Peyer's patch (tissue), 4 donors: Measurements from ENCODE around the gene HNRNPM.

Experiments used
- POLR2A ChIP-seq, 2 donors: fragments of 450-650 bp; IDR thresholded peaks; one replicate each; pipeline ENCODE4 v1.5.1; 2017; ENCODE audit warnings: antibody characterized with exemption in 2 of 2, mild to moderate bottlenecking in 2 of 2, moderate library complexity in 2 of 2
- TF ChIP-seq, protein P1 (sequence below), 6 experiments: fragments of 450-650 bp in 4 of 6; fragments of 200-600 bp in 2 of 6; sonication (generic) in 1 of 6; IDR thresholded peaks; one replicate each; pipeline ENCODE4 v1.5.1; 2017 to 2019; ENCODE audit warnings: antibody characterized with exemption in 6 of 6, mild to moderate bottlenecking in 3 of 6, moderate library complexity in 1 of 6

DNA sequence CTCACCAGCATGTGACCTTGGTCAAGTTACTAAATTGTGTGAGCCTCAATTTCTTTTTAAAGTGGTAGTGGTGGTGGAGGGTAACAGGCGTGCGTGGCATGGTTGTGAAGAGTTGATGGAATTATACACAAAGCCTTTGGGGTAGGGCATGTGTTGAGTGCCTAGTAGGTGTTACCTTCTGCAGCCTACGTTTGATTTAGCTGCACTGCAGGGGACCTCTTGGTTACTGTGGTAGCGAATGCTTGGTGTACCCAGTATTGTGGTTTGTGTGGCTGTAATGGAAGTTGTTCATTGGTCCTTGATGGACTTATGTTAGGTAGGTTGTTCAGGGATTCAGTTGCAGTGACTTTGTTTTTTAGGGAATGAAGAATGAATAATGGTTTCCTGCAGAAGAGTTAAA, 33.1 kb downstream of the HNRNPM start:
- TF ChIP-seq, protein P1, sequence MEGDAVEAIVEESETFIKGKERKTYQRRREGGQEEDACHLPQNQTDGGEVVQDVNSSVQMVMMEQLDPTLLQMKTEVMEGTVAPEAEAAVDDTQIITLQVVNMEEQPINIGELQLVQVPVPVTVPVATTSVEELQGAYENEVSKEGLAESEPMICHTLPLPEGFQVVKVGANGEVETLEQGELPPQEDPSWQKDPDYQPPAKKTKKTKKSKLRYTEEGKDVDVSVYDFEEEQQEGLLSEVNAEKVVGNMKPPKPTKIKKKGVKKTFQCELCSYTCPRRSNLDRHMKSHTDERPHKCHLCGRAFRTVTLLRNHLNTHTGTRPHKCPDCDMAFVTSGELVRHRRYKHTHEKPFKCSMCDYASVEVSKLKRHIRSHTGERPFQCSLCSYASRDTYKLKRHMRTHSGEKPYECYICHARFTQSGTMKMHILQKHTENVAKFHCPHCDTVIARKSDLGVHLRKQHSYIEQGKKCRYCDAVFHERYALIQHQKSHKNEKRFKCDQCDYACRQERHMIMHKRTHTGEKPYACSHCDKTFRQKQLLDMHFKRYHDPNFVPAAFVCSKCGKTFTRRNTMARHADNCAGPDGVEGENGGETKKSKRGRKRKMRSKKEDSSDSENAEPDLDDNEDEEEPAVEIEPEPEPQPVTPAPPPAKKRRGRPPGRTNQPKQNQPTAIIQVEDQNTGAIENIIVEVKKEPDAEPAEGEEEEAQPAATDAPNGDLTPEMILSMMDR (IDR thresholded peaks at IDR 0.05) = no peak
- TF ChIP-seq POLR2A (IDR thresholded peaks at IDR 0.05) = no peak
